BJ (cell line): ENCODE measurements around the gene CELSR2. TPM values are rescaled to one million over a fixed set of nuclear protein-coding genes. Genes with fewer than 3 reads are reported as not detected.

ENCODE experiments used
- CTCF ChIA-PET: fragments of 350-600 bp; formaldehyde crosslinking; extraction: SDS; loops from one replicate; lab custom pipeline; 2021; ENCODE audit warnings: antibody characterized with exemption, inconsistent platforms; lab: Yijun Ruan, JAX
- POLR2A ChIA-PET: fragments of 300-600 bp; sonication (Branson Sonifier 250); formaldehyde crosslinking; extraction: SDS; loops from one replicate; lab custom pipeline; 2021; ENCODE audit warnings: antibody characterized with exemption; lab: Charles Lee
- DNase-seq: peaks from one replicate; pipeline ENCODE4 v3.0.0-alpha.2; 2011; ENCODE audit warnings: low read depth
- H3K27me3 ChIP-seq: 2 replicates; pipeline ENCODE4 v1.6.0; 2011; ENCODE audit warnings: low read length; ENCODE audit not compliant: control insufficient read depth, insufficient read depth
- H3K36me3 ChIP-seq: 2 replicates; pipeline ENCODE4 v1.5.1; 2011; ENCODE audit warnings: low read length; ENCODE audit not compliant: control insufficient read depth, insufficient read depth
- H3K4me3 ChIP-seq: 2 replicates; pipeline ENCODE4 v1.5.1; 2011; ENCODE audit warnings: low read depth, mild to moderate bottlenecking, control low read depth, low read length
- polyA plus RNA-seq: library from polyadenylated mRNA; depleted of rRNA; stranded (reverse); fragments of >200 nt; gene quantifications from 2 replicates; pipeline ENCODE4 v1.2.3, GENCODE V29; 2011; rRNA removed
- TF ChIP-seq, protein P1 (sequence below): IDR thresholded peaks from 2 replicates; pipeline ENCODE4 v1.5.1; 2011; ENCODE audit warnings: low read depth, mild to moderate bottlenecking, control low read depth, inconsistent platforms, low read length, moderate library complexity; ENCODE audit not compliant: insufficient read depth

CELSR2 gene
- polyA plus RNA-seq, 1 experiment: 0.98 TPM

GRCh38 chr1:109322974-109323373, 73.6 kb downstream of the CELSR2 start:
- ChIA-PET CTCF (interaction anchor here (0.7 to 1.2 kb wide), 2 partner anchors 9 to 75 kb away, joined by 3 to 4 read pairs; partner anchors contain the start of gene SORT1), POLR2A (no interaction called here)
- Histone ChIP-seq H3K36me3 (peaks cover 8% of the 10 kb centered on the region; the same call in 1 of the 2 replicates), H3K4me3 (no peak overlapping the region), H3K27me3 (no peaks in the 10 kb centered on the region)
- no peak for DNase-seq
- TF ChIP-seq, protein P1, sequence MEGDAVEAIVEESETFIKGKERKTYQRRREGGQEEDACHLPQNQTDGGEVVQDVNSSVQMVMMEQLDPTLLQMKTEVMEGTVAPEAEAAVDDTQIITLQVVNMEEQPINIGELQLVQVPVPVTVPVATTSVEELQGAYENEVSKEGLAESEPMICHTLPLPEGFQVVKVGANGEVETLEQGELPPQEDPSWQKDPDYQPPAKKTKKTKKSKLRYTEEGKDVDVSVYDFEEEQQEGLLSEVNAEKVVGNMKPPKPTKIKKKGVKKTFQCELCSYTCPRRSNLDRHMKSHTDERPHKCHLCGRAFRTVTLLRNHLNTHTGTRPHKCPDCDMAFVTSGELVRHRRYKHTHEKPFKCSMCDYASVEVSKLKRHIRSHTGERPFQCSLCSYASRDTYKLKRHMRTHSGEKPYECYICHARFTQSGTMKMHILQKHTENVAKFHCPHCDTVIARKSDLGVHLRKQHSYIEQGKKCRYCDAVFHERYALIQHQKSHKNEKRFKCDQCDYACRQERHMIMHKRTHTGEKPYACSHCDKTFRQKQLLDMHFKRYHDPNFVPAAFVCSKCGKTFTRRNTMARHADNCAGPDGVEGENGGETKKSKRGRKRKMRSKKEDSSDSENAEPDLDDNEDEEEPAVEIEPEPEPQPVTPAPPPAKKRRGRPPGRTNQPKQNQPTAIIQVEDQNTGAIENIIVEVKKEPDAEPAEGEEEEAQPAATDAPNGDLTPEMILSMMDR: no peak

Other genes starting within 250 kb of the CELSR2 start
- 7.3 and 12.8 TPM in 2 replicates for gene WDR47, start 207.4 kb upstream of the CELSR2 start, polyA plus RNA-seq
- 14.7 and 63.7 TPM in 2 replicates for gene TAF13, start 173.5 kb upstream of the CELSR2 start, polyA plus RNA-seq
- gene TMEM167B, start 158.8 kb upstream of the CELSR2 start, polyA plus RNA-seq: 31.0 and 48.8 TPM in 2 replicates
- gene ELAPOR1, start 135.4 kb upstream of the CELSR2 start, polyA plus RNA-seq: 1.1 and 2.3 TPM in 2 replicates
- 411 and 428 TPM in 2 replicates for gene SARS1, start 35.6 kb upstream of the CELSR2 start, polyA plus RNA-seq
- 17.9 and 25.9 TPM in 2 replicates for gene PSRC1, start 33.6 kb downstream of the CELSR2 start, polyA plus RNA-seq
- gene MYBPHL, start 57.5 kb downstream of the CELSR2 start, polyA plus RNA-seq: 0.06 TPM in 1 of 2 replicates, not detected in the other
- gene SORT1, start 148.4 kb downstream of the CELSR2 start, polyA plus RNA-seq: 38.6 and 52.6 TPM in 2 replicates
- 151 and 226 TPM in 2 replicates for gene PSMA5, start 176.9 kb downstream of the CELSR2 start, polyA plus RNA-seq
- gene SYPL2, start 217.0 kb downstream of the CELSR2 start, polyA plus RNA-seq: 58.8 and 73.1 TPM in 2 replicates
- gene ATXN7L2, start 234.4 kb downstream of the CELSR2 start, polyA plus RNA-seq: 5.7 and 8.7 TPM in 2 replicates
- 8.2 and 10.8 TPM in 2 replicates for gene CYB561D1, start 244.6 kb downstream of the CELSR2 start, polyA plus RNA-seq